Activated T-cell treated with anti-CD3 and anti-CD28 coated beads, Interleukin-2, amount 50 U/mL, for 1 hour (primary cell): ENCODE measurements around the gene GLRX5.
A peak's percentile ranks its signal among the peaks of the same experiment; 100 is the strongest.

Experiments used
- DNase-seq: peaks from one replicate; pipeline ENCODE4 v3.0.0-alpha.2; 2020

Gene GLRX5

GRCh38 chr14:95534299-95535225, at the start of gene GLRX5:
Gene GLRX5, plus strand, starts transcription at chr14:95535050. Its CDS starts 40 bp downstream, at chr14:95535090.
- DNase-seq, result peak; percentile 95

DNA sequence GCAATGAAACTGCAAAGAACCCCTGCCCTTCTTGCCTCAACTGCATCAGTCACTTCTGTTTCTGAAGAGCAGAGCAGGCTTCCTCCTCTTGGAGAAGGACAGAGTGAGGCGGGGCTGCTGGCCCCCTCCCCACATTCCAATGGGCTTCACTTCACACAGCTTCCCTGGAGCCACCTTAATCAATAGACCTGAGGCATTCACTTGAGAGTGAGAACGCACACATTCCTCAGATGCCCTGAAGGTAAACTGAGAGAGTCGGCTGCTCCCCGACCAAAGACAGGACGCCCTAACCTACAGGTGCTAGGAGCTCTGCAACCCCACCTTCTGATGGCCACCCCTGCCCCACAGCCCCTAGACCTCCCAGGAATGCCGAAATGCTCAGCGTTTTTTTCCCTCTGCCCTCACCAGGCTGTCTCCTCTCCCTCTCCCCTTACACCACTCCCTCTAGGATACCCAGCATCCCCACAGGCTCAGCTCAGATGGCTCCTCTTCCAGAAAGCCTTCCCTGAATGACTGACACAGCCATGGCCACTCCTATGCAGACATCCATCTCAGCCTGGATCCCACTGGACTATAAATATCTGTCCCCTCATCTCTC, 49.5 kb upstream of the GLRX5 start:
- DNase-seq, result no peak

- DNase-seq, result no peak
Observed at GRCh38 chr14:95486875-95487668, 47.8 kb upstream of the GLRX5 start.

DNA sequence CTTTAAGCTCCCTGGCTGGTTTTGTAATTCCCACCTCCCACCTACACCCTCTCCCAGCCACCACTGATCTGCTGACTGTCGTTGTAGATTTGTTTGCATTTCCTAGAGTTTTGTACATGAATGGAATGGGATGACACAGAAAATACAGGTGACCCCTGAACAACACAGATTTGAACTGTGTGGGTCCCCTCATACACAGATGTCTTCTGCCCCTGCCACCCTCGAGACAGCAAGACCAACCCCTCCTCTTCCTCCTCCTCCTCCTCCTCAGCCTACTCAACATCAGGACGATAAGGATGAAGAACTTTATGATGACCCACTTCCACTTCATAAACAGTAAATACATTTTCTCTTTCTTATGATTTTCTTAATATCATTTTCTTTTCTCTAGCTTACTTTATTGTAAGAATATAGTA, 47.2 kb upstream of the GLRX5 start:
- DNase-seq, result no peak

GRCh38 chr14:95488376-95489213, 46.3 kb upstream of the GLRX5 start:
- no peak for DNase-seq

GRCh38 chr14:95489214-95490137, 45.4 kb upstream of the GLRX5 start:
- no peak for DNase-seq

DNA sequence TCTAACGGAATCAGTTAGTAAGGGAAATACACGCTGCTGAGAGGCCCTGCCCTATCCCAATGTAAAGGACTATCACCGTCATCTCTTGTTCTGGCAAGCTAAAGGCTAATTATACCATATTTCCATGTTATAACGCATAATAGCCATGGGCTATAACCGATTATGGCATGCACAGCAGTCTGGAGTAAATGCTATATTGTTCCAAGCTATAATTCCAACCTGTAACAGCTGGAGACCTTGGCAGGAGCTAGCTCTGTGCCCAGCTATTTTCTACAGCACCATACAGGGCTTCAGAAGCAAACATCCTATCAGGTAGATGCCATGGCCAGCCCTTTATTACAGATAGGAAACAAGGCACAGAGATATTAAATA, 44.7 kb upstream of the GLRX5 start:
- DNase-seq, result no peak

DNA sequence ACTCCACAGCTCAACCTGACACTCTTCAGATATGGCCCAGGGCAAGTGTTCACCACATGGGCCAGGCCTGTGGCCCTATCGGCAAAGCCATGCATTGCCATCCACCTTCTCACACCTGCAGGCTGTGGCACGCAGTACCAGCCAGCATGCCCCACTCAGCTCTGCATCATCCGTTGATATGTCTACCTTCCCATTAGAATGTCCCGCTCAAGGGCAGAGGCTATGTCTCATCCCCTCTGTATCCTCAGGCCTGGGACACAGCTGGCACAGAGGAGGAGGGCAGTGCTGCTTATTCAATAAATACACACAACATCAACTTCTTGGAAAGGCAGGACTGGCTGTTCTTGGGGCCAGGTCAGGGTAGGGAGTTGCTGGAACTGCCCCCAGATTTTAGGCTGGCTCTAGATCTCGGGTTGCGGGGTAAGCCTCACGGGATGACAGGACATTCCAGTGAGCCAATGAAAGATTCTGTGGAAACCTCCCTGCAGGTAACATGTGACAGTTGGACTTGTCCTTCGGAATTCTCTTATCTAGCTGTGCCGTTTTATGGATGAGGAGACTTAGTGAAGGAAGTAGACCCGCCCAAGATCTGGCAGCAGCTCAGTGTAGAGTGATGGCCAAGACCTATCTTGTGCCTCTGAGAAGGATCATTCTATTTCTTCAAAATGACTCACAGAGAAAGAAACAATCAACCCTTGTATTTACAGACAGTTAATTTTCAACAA, 44.0 kb upstream of the GLRX5 start:
- DNase-seq, result no peak

DNA sequence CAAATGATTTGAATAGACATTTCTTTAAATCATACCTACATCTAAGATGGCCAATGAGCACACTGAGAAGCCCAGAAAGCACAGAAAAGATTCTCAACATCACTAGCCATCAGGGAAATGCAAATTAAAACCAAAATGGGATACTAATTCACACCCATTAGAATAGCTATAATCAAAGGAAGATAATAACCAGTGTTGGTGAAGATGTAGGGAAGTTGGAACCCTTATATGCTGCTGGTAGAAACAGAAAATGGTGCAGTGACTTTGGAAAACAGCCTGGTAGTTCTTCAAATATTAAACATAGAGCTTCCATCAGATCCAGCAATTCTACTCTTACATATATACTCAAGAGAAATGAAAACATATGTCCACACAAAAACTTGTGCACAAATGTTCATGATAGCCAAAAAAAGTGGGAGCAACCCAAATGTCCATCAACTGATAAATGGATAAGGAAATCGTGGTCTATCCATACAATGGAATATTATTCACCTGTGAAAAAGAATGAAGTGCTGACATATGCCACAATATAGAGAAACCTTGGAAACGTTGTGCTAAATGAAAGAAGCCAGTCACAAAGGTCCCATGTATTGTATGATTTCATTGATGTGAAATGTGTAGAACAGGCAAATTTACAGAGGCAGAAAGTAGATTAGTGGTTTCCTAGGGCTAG, 42.8 kb upstream of the GLRX5 start:
- DNase-seq, result no peak

DNA sequence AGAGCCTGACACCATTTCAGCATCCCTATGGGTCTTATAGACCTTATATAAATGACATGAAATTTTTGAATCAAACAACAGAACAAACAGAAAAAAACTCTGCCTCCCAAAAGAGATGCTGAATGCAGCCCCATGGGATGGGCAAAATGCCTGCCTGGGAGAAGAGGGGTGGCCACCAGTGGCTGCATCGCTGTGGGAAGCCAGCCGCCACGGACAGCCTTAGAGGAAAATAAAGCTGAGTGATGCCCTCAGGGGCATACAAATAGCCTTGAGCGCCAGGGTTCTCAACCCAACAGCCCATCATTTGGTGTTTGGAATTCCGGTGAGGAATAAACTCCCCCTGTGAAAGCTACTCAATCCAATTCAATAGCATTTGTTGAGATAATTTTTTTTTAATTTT, 41.3 kb upstream of the GLRX5 start:
- no peak for DNase-seq

DNA sequence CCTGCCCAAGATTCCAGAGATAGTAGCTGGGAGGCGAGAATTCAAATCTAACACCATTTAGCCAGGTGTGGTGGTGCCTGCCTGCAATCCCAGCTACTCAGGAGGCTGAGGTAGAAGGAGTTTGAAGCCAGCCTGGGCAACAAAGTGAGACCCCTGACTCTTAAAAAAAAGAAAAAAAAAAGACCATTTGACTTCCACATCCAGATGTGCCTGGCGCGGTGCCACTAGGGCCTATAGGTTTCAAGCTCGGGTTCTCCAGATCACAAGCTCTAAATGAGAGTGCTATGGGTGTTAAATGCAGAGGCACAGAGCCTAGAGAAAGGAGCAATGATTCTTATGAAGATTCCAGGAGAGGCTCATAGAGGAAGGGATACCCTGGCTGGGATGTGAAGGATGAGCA, 40.9 kb upstream of the GLRX5 start:
- no peak for DNase-seq

DNA sequence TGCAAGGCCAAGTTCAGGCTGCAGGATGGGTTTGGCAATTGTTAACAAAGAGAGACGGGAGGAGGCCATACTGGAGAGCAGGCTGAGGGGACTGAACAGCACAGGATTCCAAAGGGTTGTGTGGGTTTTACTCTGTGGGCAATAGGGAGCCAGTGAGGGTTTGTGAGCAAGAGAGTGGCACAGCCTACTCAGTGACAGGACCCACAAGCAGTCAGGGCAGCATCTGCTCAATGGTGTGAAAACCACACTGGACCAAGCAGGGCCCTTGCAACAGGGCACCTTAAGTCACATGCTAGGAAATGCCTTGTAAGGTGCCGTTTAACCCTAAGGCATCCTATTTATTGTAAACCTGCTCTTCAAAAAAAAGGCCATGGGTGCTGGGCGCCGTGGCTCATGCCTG, 40.4 kb upstream of the GLRX5 start:
- no peak for DNase-seq

DNA sequence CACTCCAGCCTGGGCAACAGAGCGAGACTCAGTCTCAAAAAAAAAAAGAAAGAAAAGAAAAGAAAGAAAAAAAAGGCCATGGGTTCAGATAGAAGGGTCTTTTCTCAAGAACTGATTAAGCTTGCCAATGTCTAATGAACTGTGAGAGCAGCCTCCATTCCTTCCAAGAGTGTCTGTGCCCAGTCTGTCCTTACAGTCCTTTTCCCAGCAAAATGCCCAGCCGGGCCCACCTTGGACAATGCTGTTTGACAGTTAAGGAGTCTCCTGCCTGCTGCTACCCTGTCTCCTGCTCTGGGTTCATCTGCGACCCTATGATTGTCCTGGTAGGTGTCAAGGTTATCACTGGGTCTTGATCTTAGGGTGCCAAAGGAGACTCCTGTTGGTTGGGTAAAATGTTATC, 39.8 kb upstream of the GLRX5 start:
- no peak for DNase-seq

DNA sequence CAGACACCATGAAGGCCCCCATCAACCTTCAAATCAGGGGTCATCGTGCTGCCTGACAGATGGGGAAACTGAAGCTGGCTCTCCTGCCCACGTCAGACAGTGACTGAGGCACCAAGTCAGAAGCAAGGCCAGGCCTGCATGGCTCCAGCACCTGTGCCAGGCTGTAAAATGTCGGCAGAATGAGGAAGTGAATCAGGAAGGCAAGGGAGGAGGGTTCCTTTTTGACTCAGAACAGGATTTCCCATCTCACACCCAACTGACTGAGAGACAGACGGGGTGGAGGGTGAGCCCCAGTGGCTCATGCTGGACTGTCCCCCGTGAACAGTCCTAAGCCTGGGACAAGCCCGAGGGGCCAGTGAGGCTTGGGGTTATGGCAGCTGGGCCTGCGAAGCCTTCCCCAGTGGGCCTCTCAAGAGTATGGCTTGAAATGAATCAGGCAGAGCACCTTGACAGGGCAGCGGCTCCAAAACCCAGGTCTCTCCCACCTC, 39.3 kb upstream of the GLRX5 start:
- peak; percentile 25 for DNase-seq

GRCh38 chr14:95496111-95496681, 38.7 kb upstream of the GLRX5 start:
- no peak for DNase-seq

DNA sequence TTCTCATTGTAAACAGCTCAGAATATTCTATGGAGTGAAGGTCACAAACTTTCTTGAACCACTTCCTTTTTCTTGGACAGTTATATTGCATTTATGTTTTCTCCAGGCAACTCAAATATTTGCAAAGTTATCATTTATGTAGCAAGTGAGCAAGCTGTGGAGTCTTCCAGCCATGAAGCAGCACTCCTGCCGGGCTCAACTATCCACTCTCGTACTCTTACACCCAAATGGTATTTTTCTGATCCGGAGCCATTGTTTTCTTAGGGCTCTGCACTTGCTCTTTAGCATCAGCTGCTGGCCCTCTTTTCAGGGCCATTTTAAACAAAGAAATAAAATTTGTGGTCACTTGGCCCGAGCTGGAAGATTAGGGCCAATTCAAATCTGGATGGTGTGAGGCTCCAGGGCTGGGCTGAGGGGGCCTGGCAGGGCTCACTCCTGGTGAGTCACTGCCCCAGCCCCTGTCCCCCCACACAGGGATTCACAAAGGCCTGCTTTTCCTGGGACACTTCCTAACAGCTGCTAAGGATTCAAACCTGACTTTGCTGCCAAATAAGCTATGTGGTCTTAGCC, 38.1 kb upstream of the GLRX5 start:
- no peak for DNase-seq

- no peak for DNase-seq
Observed at GRCh38 chr14:95497561-95498011, 37.3 kb upstream of the GLRX5 start.

DNA sequence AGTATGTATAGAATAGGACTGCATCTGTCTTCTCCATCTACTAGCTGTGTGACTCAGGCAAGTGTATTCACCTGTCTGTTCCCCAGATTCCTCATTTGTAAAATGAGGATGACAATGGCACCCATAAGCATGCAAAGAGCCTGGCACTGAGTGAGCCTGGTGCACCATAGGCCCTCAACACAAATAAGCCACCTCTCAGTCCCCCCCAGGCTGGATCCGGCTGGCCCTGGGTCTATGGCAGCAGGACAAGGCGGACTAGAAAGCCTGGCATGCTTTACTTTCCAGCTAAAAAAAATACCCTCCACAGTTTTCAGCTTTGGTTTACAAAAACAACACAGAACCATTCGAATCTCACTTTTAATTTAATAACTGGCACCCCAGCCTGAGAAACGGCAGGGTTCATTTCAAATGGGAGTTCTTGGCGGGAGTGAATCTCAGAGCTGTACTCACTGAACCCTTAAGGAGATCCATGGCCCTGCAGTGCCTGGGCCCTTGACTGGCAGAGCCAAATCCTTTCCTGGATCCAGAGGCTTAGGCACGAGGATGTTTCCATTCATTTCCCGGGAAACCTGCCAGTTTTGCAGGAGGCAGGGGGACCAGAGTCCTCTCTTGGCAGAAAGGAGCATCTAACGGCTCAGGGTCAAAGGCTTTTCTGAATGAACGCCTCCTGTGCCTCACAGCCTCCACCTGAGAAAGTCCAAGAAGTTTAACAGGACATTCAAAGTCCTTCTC, 36.1 kb upstream of the GLRX5 start:
- no peak for DNase-seq

DNA sequence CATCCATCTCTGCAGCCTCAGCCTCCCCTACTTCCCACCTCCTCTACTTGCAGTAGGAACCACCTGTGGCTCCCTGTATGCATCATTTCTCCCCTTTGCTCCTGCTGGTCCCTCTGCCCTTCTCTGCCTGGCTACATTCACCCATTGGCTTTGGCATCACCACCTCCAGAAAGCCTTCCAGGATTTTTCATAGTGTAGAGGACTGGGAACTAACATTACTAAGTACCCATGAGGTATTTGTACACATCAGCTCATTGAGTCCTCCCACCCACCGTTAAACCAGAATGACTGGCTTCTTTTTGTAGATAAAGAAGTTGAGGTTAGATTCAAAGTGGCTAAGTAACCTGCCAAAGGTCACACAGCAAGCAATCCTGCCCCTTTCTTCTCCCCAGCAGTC, 35.5 kb upstream of the GLRX5 start:
- no peak for DNase-seq
